ENCODE measurements around the gene PDZD4.
A peak's percentile ranks its signal among the peaks of the same experiment; 100 is the strongest.

The PDZD4 gene

DNA sequence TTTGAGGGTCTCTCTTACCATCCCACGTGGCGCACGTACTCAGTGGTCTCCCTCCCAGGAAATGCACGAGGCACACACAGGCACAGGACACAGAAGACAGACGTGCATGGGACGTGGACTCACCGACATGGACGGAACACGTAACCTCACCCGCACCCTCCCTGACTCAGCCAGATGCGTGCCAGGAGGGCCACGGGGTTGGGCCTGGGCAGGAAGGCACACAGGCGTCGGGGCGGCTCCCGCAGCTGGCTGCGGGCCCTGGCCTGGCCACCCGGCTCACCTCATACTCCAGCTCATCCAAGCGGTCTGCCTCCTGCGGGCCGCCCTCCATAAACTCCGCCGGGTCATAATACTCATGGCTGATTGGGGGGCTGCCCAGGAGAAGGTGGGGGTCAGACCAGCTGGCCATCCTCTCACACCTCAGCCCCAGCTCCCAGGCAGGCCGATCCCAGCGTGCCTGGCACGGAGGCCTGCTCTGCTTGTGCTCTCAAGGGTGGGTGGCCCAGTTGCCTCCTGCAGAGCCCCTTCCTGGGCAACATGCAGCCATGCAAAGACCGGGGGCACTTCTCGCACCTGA is 23.3 kb downstream of the PDZD4 start:
- no peak for DNase-seq

DNA sequence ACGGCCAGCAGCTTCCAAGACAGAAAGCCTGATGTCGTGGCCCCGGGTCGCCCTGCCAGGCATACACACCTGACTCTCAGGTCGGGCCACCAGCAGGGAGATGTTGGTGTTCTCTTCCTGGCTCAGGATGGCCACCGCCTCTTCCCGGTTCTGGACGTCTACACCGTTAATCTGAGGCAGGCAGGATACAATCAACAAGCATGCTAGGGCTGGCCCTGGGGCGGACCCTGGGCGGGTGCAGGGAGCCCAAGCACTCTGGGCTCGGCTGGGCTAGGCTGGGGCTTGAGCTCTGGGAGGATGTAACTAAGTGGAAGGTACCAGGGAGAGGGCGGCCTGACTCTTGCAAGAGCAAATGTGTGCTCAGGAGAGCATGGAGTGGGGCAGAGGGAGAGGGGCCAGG is 24.9 kb downstream of the PDZD4 start:
- no peak for DNase-seq

GRCh38 chrX:153804621-153805020 is 25.7 kb downstream of the PDZD4 start:
- no peak for DNase-seq

DNA sequence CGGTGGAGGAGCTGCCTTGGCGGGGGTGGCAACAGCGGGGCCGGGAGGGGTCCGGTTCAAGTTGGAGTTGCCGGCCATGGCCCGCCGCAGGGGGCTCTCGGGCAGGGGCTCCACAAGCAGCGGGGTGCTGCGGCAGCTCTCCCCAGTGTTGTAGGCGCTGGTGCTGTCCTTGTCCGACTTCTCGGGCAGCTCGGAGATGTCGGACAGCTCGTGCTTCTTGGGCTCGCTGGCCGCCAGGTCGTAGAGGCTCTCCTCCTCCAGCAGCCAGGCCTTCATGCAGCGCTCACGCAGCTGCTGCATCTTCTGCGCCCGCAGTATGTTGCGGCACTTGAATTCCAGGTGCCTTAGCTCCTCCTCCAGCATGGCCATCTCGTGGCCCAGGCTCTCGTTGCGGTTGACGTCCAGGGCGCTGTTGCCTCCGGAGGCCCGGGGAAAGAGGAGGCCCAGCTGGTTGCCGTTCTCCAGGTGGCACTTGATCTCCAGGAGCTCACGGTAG is 26.2 kb downstream of the PDZD4 start:
- no peak for DNase-seq

DNA sequence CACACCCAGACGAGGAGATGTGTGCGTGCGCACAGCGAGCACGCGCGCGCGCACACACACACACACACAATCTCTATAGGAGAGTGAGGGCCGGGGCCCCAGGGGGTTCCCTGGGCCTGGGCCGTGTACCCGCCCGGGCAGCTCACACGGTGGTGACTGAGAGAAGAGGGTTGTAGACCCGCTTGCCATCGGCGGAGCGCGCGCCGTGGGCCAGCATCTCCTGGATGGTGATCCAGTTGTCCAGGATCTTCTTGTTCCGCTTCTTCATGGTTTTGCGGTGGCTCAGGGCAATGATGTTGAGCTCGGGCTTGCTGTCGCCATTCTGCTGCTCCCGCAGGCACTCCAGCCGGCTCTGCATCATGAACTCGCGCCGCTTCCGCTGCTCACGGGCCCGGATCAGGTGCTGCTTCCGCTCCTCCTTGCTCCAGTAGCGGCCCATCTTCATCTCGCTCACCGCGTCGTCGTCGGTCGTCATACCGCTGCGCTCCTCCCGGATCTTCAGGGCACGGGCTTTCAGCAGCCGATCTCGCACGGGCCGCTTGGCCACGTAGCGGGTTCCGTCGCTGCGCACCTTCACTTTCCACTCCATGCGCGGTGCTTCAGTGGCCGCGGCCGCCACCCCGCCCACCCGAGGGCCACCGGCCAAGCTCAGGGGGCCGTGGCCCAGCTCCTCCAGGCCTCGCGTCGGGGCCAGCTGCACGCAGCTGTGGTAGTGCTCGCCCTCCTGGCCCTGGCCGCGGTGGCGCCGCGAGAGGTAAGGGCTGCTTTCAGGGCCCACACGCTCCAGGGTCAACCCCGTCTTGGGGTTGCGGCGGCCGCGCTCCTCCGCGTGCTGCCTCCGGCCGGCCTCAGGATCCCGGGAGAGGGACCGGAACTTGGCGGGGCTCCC is 26.9 kb downstream of the PDZD4 start:
- DNase-seq, result no peak

- DNase-seq, result no peak
Observed at GRCh38 chrX:153802513-153803045, 27.8 kb downstream of the PDZD4 start.

- no peak for DNase-seq
Observed at GRCh38 chrX:153801669-153802068, 28.7 kb downstream of the PDZD4 start.

DNA sequence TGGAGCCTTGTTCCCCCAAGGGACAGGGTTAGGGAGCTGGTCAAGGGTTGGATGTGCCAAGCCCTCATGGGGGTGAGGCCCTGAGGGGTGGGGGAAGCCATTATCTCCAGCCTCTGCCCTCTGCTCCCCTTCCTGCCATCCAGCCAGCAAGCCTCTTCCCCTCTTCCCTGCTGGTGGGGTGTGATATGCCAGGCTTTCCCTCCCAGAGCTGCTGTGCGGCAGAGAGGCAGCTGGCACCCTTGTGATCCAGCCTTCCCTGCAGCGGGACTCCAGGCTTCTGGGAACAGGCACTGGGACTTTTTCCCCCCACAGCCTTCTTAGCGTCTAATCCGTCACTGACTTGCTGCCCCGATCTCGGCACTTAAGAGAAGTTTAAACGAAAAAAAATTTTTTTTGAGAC is 29.6 kb downstream of the PDZD4 start:
- no peak for DNase-seq

GRCh38 chrX:153800177-153800722 is 30.1 kb downstream of the PDZD4 start:
- no peak for DNase-seq

DNA sequence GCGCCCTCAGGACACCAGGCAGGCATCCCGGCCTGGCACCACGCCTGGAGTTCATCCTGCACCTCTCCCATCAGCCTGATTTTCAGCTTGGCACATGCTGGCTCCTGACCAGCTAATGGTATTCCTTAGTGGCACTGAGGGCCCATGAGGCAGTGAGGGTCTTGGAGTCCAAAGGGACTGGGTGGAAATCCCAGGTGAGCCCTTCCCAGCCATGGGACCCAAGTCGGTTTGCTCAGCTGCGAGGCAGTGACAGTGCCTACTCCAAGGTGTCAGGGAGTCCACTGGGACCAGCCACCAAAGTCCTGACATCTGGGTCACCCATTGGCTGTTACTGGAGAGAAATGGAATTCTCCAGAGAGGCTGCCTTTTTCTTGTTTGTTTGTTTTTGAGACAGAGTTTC is 31.0 kb downstream of the PDZD4 start:
- no peak for DNase-seq

DNA sequence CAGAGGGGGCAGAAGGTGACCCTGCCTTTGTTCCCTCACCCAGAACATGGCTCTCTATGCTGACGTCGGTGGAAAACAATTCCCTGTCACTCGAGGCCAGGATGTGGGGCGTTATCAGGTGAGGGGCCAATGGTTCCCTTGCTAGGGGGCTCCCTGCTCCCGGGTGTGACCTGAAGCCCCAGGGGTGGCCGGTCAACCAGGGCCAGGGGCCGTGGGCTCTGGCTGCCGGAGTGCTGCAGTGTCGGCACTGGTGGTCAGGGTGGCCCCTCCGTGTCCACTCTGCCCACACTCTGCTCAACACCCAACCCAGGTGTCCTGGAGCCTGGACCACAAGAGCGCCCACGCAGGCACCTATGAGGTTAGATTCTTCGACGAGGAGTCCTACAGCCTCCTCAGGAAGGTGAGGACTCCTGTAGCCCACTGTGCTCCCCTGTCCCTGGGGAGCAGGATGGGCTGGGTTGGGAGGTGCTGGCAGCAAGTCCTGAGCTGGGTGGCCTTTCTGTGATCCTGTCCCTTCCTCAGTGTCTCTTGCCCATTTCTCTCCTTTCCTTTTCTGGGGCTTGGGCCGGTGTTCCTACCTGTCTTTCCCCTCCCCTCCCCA is 32.8 kb downstream of the PDZD4 start:
- DNase-seq, result no peak

DNA sequence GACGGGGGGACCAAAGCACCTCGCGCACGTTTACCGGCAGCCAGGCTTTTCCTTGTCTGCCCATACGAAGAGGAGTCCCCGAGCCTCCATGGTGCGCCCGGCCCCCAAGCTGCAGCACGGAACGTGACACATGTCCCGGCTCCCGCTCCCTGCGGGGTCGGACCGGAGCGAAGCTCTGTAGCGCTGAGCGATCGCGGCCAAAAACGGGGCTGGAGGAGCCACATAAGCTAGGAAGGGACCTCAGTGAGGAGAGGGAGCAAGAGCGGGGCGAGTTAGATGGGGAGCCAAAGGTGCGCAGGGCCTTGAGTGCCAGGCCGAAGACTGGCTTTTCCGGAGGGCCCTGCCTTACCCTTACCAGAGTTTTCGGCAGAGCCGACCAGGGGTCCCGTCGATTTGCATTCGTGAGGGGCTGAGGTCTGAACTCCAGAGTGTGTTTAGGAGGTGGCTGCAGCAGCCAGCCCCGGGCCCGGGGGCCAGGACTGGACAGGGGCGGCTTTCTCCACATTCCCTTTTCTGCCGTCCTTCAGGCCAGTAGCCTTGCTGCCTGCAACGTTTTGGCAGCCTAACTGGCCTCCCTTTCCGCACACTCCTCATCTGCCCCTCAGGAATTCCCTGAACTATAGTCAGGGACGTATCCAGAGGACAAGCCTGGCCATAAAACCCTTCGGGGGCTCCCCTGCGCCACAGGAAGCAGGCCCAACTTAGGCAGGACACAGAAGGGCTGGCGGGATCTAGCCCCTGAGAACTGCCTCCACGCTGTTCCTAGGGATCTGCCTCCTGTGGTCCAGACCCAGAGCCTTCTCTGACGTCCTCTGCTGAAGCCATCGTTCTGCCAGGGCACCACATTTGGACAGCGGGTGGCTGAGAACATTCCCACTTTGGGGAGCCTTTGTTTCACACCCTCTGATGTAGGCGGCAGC is 35.2 kb downstream of the PDZD4 start:
- DNase-seq, result no peak

DNA sequence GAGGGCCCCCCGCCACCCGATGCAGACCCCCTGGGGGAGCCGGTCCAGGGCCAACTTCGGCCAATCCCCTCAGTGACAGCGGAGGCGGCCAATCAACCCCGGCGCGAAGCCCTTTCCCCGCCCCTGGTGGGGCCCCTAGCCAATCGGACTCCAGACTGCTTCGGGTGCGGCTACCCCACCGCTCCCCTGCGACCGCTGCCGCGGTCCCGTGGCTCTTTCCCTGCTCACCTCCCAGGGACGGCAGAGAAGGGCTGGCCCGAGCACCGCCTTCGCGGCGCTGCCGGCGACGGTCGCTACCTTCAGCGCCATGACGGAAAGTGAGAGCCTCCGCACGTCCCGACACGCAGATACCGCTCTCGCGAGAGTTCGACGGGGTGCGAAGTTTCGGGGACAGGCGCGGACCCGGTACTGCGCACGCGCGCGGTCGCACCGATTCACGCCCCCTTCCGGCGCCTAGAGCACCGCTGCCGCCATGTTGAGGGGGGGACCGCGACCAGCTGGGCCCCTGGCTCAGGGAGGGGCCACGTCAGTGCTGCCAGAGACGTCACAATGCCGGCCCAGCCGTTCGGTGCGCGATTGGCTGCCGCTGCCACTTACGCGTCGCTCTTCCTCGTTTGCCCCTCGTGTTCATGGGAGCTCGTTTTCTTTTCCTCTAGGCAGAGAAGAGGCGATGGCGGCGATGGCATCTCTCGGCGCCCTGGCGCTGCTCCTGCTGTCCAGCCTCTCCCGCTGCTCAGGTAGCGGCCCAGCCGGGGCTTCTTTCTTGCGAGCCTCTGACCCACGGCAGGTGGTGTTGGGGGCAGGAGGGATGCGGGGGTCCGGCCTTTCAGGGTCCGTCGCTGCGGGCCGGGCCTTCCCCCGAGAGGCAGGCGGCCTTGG is 36.1 kb downstream of the PDZD4 start, which contains the start of the genes IDH3G and SSR4:
TSS of gene IDH3G (minus strand) at position 358 of the 879 bp plus-strand sequence. CDS start at position 309, 49 bp downstream.
TSS of gene SSR4 (plus strand) at position 651 of the 879 bp plus-strand sequence. CDS start at position 671, 20 bp downstream.
- DNase-seq, result peak; percentile 96

DNA sequence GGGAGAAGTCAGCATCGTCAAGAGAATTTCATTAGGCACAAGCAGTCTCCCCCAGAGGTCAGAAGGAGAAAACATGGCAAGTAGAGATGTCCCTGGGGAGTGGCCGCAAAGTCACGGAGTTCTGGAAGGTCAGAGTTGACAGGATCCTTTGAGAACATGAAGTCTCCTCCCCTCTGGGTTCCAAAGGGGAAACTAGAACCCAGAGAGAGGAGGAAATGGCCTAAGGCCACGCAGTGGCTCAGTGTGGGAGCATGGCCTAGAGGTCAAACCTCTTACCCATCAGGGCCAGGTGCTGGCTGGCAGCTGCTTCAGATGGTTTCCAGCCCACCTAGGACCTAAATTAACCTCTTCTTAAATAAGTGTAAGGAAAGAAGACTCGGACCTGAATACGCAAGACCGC is 37.1 kb downstream of the PDZD4 start:
- no peak for DNase-seq

DNA sequence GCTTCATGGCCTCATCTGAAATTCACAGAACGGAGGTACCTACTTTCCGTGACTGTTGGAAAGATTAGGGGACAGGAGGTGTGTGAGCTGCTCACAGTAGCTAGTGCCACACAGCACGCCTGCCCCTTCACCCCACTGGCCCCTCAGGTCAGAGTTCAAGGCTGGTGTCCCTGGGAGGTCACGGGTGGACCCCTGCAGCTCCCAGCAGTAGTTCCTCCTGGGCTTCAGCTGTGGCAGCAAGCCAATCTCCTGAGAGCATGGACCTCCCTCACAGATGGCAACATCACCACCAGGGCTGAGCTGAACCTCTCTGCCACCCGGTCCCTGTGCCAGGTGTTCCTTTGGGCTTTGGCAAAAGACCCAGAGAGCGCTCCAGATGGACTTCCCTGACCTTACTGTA is 38.0 kb downstream of the PDZD4 start:
- DNase-seq, result no peak

GRCh38 chrX:153791104-153791852 is 39.1 kb downstream of the PDZD4 start:
- peak; percentile 70 for DNase-seq

DNA sequence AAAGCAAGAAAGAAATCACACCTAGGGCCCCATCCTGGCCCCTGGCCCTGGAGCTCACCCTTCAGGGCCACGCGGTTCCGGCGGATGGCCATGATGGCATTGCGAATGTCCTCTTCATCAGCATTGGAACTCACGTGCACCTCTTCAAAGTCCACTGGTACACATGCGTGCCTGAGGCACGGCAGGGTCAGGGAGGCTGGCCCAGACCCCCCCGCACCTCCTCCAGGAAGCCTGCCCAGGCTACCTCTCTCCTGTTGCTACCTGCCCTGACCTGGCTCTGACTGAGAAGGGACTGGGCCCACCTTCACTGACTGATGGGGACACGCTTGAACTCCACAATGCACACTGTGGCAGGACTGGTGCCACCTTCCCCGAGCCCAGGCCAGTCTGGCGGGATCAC is 40.7 kb downstream of the PDZD4 start:
- no peak for DNase-seq

DNA sequence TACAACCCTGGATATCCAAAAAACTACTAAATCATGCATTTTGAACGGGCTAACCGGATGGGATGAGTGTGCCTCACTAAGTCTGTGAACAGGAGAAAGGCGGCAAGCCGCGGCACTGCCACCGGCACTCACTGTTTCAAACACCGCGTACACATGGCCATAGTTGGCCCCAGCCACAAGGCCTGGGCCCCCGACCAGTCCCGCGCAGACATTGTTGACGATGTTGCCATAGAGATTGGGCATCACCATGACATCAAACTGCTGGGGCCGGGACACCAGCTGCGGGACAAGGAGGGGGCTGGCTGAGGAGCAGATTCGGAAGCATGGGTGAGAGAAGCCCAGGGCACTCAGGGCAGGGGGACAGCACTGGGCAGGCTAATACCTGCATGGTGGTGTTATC is 43.7 kb downstream of the PDZD4 start:
- DNase-seq, result no peak

DNA sequence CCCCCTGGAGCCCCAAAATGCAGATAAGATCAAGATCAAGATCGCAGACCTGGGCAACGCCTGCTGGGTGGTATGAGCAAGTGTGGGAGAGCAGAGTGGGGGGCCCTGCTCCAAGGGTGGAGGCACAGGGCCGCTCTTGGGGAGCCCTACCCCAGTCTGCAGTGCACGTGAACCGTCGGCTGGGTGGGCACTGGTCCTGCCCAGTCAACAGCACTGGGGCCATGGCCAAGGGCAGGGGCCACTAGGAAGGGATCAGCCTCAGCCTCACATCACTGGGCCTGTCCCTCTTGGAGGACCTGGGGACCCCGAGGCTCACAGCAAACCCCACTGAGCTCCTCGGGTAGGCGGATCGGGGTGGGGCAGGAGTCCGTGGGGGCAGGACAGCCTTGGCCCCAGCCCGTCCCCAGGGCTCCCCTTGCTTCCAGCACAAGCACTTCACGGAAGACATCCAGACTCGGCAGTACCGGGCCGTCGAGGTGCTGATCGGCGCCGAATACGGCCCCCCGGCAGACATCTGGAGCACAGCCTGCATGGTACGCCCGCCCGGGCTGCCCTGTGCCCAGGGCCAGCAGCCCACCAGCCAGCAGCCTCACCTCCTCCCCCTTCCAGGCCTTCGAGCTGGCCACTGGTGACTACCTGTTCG is 45.9 kb downstream of the PDZD4 start:
- no peak for DNase-seq
